PC-9 (cell line): ENCODE data around the gene AK5. TPM values are rescaled to one million over a fixed set of nuclear protein-coding genes. Genes with fewer than 3 reads are reported as not detected.

Source experiments
- BruUV-seq: library from RNA; stranded (reverse); fragments of 400-500 nt; replicated peaks from 2 replicates; lab custom pipeline; 2021; lab: Mats Ljungman, UMichigan
- CTCF ChIA-PET: fragments of 300-600 bp; sonication (Branson Sonifier 250); formaldehyde crosslinking; loops from one replicate; lab custom pipeline; 2022; ENCODE audit warnings: antibody characterized with exemption; lab: Charles Lee
- POLR2A ChIA-PET: fragments of 300-600 bp; sonication (Branson Sonifier 250); formaldehyde crosslinking; loops from one replicate; lab custom pipeline; 2022; ENCODE audit warnings: antibody characterized with exemption; ENCODE audit not compliant: unreplicated experiment; lab: Charles Lee
- DNase-seq, 2 experiments: peaks; one replicate each; pipeline versions ENCODE4 v3.0.0 to v3.0.0-alpha.2; 2015 to 2022; ENCODE audit warnings: mixed read lengths in 1 of 2
- H2AFZ ChIP-seq: fragments of 200-600 bp; sonication (generic); 2 replicates; pipeline ENCODE4 v1.8.1; 2017; ENCODE audit warnings: antibody characterized with exemption
- H3F3A ChIP-seq: fragments of 200-600 bp; sonication (generic); 2 replicates; pipeline ENCODE4 v1.8.1; 2017; ENCODE audit warnings: antibody characterized with exemption, mild to moderate bottlenecking, low read depth; ENCODE audit not compliant: insufficient read depth
- H3K27ac ChIP-seq: fragments of 200-600 bp; sonication (generic); 2 replicates; pipeline ENCODE4 v1.6.1; 2016; ENCODE audit warnings: mixed run types
- H3K27me3 ChIP-seq: fragments of 200-600 bp; sonication (generic); 2 replicates; pipeline ENCODE4 v1.6.1; 2016; ENCODE audit warnings: low read depth, mixed run types; ENCODE audit not compliant: insufficient read depth
- H3K36me3 ChIP-seq: fragments of 200-600 bp; sonication (generic); 2 replicates; pipeline ENCODE4 v1.6.1; 2016; ENCODE audit warnings: low read depth, mixed run types
- H3K4me1 ChIP-seq: fragments of 200-600 bp; sonication (generic); replicated peaks from 2 replicates; pipeline ENCODE4 v1.6.1; 2016; ENCODE audit warnings: mixed run types; ENCODE audit not compliant: insufficient read depth
- H3K4me2 ChIP-seq: fragments of 200-600 bp; sonication (generic); 2 replicates; pipeline ENCODE4 v1.6.1; 2017; ENCODE audit warnings: mixed run types
- H3K4me3 ChIP-seq: fragments of 200-600 bp; sonication (generic); 2 replicates; pipeline ENCODE4 v1.6.1; 2016; ENCODE audit warnings: mixed run types
- H3K79me2 ChIP-seq: fragments of 200-600 bp; sonication (generic); 2 replicates; pipeline ENCODE4 v1.6.1; 2017; ENCODE audit warnings: low read depth, mixed run types
- H3K9me2 ChIP-seq: fragments of 200-600 bp; sonication (generic); 2 replicates; pipeline ENCODE4 v1.8.1; 2017; ENCODE audit warnings: mild to moderate bottlenecking; ENCODE audit not compliant: insufficient read depth
- H3K9me3 ChIP-seq: fragments of 200-600 bp; sonication (generic); 2 replicates; pipeline ENCODE4 v1.8.1; 2016; ENCODE audit warnings: low read depth; ENCODE audit not compliant: insufficient read depth
- H4K20me1 ChIP-seq: fragments of 200-600 bp; sonication (generic); 2 replicates; pipeline ENCODE4 v1.8.1; 2017; ENCODE audit not compliant: insufficient read depth
- CTCF ChIP-seq: fragments of 200-600 bp; sonication (generic); conservative IDR thresholded peaks from 2 replicates; pipeline ENCODE4 v1.6.1; 2017; ENCODE audit warnings: mixed run types, antibody characterized with exemption, mild to moderate bottlenecking, moderate library complexity
- EZH2 ChIP-seq: fragments of 200-600 bp; sonication (generic); IDR thresholded peaks from 2 replicates; pipeline ENCODE4 v1.8.0; 2017; ENCODE audit warnings: antibody characterized with exemption, low read depth
- intact Hi-C: fragments of 100-400 bp; cut with micrococcal nuclease; formaldehyde crosslinking; loops from one replicate; pipeline ENCODE4 v1.10.0; 2022; ENCODE audit not compliant: unreplicated experiment
- total RNA-seq: library from RNA; stranded (reverse); gene quantifications from 2 replicates; pipeline ENCODE4 v1.2.3, GENCODE V29; 2021

AK5 gene
- total RNA-seq, 1 experiment from 2014 or later: 1.2 TPM

GRCh38 chr1:77552626-77553025, 270.8 kb downstream of the AK5 start:
- POLR2A ChIA-PET: no interaction called here
- no TSS peak for BruUV-seq
- Histone ChIP-seq H4K20me1 (no peaks in the 10 kb centered on the region), H3F3A (no peaks in the 10 kb centered on the region; the same call in 1 of the 2 replicates), H3K4me3 (no peak overlapping the region), H3K9me2 (no peaks in the 10 kb centered on the region), H3K27me3 (no peaks in the 10 kb centered on the region), H3K4me1 (no peaks in the 10 kb centered on the region), H3K27ac (no peak overlapping the region), H3K79me2 (no peaks in the 10 kb centered on the region), H3K36me3 (no peaks in the 10 kb centered on the region), H3K4me2 (no peak overlapping the region), H3K9me3 (no peaks in the 10 kb centered on the region), H2AFZ (no peak overlapping the region)
- intact Hi-C loops: no loop called here
- no peak for TF ChIP-seq CTCF
- TF ChIP-seq EZH2: no peak
- DNase-seq: no peak
- CTCF ChIA-PET: no interaction called here

- Histone ChIP-seq H3F3A (no peaks in the 10 kb centered on the region; the same call in 1 of the 2 replicates), H3K27ac (no peak overlapping the region), H2AFZ (no peak overlapping the region), H3K4me2 (no peak overlapping the region), H3K27me3 (no peaks in the 10 kb centered on the region), H3K36me3 (no peaks in the 10 kb centered on the region), H4K20me1 (no peaks in the 10 kb centered on the region), H3K79me2 (no peaks in the 10 kb centered on the region), H3K9me3 (no peaks in the 10 kb centered on the region), H3K4me3 (no peak overlapping the region), H3K4me1 (no peaks in the 10 kb centered on the region), H3K9me2 (no peaks in the 10 kb centered on the region)
- CTCF ChIA-PET: no interaction called here
- no TSS peak for BruUV-seq
- DNase-seq: no peak
- POLR2A ChIA-PET: no interaction called here
- TF ChIP-seq CTCF (no peak), EZH2 (no peak)
- intact Hi-C loops: no loop called here
Measured at GRCh38 chr1:77553568-77554291, 271.9 kb downstream of the AK5 start.

GRCh38 chr1:77556045-77556444, 274.2 kb downstream of the AK5 start:
- no peaks in the 10 kb centered on the region for H4K20me1 ChIP-seq
- BruUV-seq: no TSS peak
- ChIA-PET CTCF (no interaction called here), POLR2A (no interaction called here)
- no peaks in the 10 kb centered on the region for H3K4me1 ChIP-seq
- no peaks in the 10 kb centered on the region for H3K79me2 ChIP-seq
- no peak overlapping the region for H3K4me2 ChIP-seq
- no peak overlapping the region for H2AFZ ChIP-seq
- H3K27me3 ChIP-seq: no peaks in the 10 kb centered on the region
- DNase-seq: no peak
- H3K4me3 ChIP-seq: no peak overlapping the region
- TF ChIP-seq EZH2: no peak
- TF ChIP-seq CTCF: no peak
- H3K27ac ChIP-seq: no peak overlapping the region
- no peaks in the 10 kb centered on the region; the same call in 1 of the 2 replicates for H3F3A ChIP-seq
- H3K9me3 ChIP-seq: no peaks in the 10 kb centered on the region
- intact Hi-C loops: no loop called here
- H3K36me3 ChIP-seq: peaks cover 9% of the 10 kb centered on the region; the same call in 1 of the 2 replicates
- no peaks in the 10 kb centered on the region for H3K9me2 ChIP-seq
